Lower lobe of right lung (tissue), 2 donors: Measurements from ENCODE around the gene NOTCH1. TPM values are rescaled to one million over a fixed set of nuclear protein-coding genes. Genes with fewer than 3 reads are reported as not detected.

ENCODE experiments used
- ATAC-seq, 2 donors: fragments of 200-7000 bp; cut with Tn5 transposase; one replicate each; pipeline ENCODE4 v1.9.1; 2020 to 2022; ENCODE audit warnings: mild to moderate bottlenecking in 2 of 2, moderate library complexity in 2 of 2
- DNase-seq: peaks from one replicate; pipeline ENCODE4 v3.0.0-alpha.2; 2020
- H3K27ac ChIP-seq: fragments of 200-600 bp; one replicate; pipeline ENCODE4 v1.8.0; 2022
- H3K27me3 ChIP-seq: fragments of 200-600 bp; one replicate; pipeline ENCODE4 v1.8.0; 2022; ENCODE audit warnings: low read depth
- H3K36me3 ChIP-seq: fragments of 200-600 bp; one replicate; pipeline ENCODE4 v1.8.0; 2022; ENCODE audit warnings: mild to moderate bottlenecking
- H3K4me1 ChIP-seq: fragments of 200-600 bp; one replicate; pipeline ENCODE4 v1.8.0; 2022
- H3K4me3 ChIP-seq: fragments of 200-600 bp; one replicate; pipeline ENCODE4 v1.8.0; 2022; ENCODE audit warnings: mild to moderate bottlenecking
- H3K9me3 ChIP-seq: fragments of 200-600 bp; one replicate; pipeline ENCODE4 v1.8.0; 2022
- CTCF ChIP-seq: fragments of 200-600 bp; IDR thresholded peaks from one replicate; pipeline ENCODE4 v1.8.0; 2022; ENCODE audit warnings: antibody characterized with exemption, mild to moderate bottlenecking
- intact Hi-C: fragments of 100-400 bp; cut with DNase I; formaldehyde crosslinking; loops from one replicate; pipeline ENCODE4 v1.11.0; 2022
- total RNA-seq: library from RNA; stranded (reverse); fragmentation: NEBNext Ultra II Directional; extraction: Animal tissue kit (Norgen Biotek cat#: 25700); gene quantifications from one replicate; pipeline ENCODE4 v1.2.1, GENCODE V29; 2021
- donor health status: DM: no; HTN: yes; CAD: no; lungs with severe emphysema.

Gene NOTCH1
- total RNA-seq, 1 donor from 2014 or later: 91.4 TPM

- Histone ChIP-seq H3K36me3 (no peaks in the 10 kb centered on the region), H3K4me1 (peaks cover 38% of the 10 kb centered on the region), H3K9me3 (no peaks in the 10 kb centered on the region), H3K27me3 (no peaks in the 10 kb centered on the region), H3K4me3 (no peak overlapping the region), H3K27ac (no peak overlapping the region)
- no peak for TF ChIP-seq CTCF
- DNase-seq: no peak
- no peak for ATAC-seq
- intact Hi-C loops: no loop called here
Observed at GRCh38 chr9:136571531-136571930, 25.7 kb upstream of the NOTCH1 start.

DNA sequence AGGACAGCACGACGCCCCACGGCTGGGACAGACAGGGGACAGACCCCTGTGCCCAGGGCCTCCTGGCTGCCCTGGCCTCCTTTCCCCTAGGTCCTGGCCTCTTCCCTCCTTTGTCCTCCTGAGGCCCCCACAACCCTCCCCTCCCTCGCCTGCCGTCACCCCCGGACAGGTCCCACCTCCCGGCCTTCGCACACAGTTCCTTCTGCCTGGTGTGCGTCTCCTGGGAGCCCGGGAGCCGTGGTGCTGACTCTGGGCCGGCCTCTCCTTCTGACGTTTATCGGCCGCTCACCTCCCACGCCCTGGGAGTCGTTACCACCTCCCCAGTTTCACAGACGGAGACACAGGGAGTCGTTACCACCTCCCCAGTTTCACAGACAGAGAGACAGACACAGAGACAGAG lies 25.1 kb upstream of the NOTCH1 start:
- H3K27me3 ChIP-seq: no peaks in the 10 kb centered on the region
- no peak overlapping the region for H3K4me3 ChIP-seq
- no peaks in the 10 kb centered on the region for H3K9me3 ChIP-seq
- DNase-seq: no peak
- H3K27ac ChIP-seq: no peak overlapping the region
- TF ChIP-seq CTCF: no peak
- ATAC-seq: no peak
- peaks cover 44% of the 10 kb centered on the region for H3K4me1 ChIP-seq
- no peaks in the 10 kb centered on the region for H3K36me3 ChIP-seq
- intact Hi-C loops: no loop called here

GRCh38 chr9:136570191-136570845 lies 24.5 kb upstream of the NOTCH1 start:
- no peak for DNase-seq
- Histone ChIP-seq H3K4me1 (peaks cover 50% of the 10 kb centered on the region), H3K9me3 (no peaks in the 10 kb centered on the region), H3K36me3 (no peaks in the 10 kb centered on the region), H3K27me3 (no peaks in the 10 kb centered on the region), H3K4me3 (no peak overlapping the region), H3K27ac (no peak overlapping the region)
- no peak for TF ChIP-seq CTCF
- intact Hi-C loops: no loop called here
- ATAC-seq: no peak

GRCh38 chr9:136569526-136570148 lies 23.8 kb upstream of the NOTCH1 start:
- Histone ChIP-seq H3K4me1 (peaks cover 57% of the 10 kb centered on the region), H3K4me3 (no peak overlapping the region), H3K36me3 (no peaks in the 10 kb centered on the region), H3K27me3 (no peaks in the 10 kb centered on the region), H3K9me3 (no peaks in the 10 kb centered on the region), H3K27ac (no peak overlapping the region)
- TF ChIP-seq CTCF: no peak
- ATAC-seq (no peak), DNase-seq (no peak)
- intact Hi-C loops: no loop called here

GRCh38 chr9:136568288-136569081 lies 22.6 kb upstream of the NOTCH1 start:
- ATAC-seq (no peak), DNase-seq (no peak)
- Histone ChIP-seq H3K9me3 (no peaks in the 10 kb centered on the region), H3K4me3 (no peak overlapping the region), H3K27ac (no peak overlapping the region), H3K4me1 (peaks cover 68% of the 10 kb centered on the region), H3K36me3 (no peaks in the 10 kb centered on the region), H3K27me3 (no peaks in the 10 kb centered on the region)
- no peak for TF ChIP-seq CTCF
- intact Hi-C loops: no loop called here
